GM23338 (cell line): Measurements from ENCODE around the gene TOR2A. TPM values are rescaled to one million over a fixed set of nuclear protein-coding genes. Genes with fewer than 3 reads are reported as not detected.
A peak's percentile ranks its signal among the peaks of the same experiment; 100 is the strongest.

Experiments
- ATAC-seq: fragments of 200-7000 bp; cut with Tn5 transposase; 3 replicates; pipeline ENCODE4 v1.9.1; 2020
- DNase-seq: peaks from one replicate; pipeline ENCODE4 v3.0.0-alpha.2; 2015; ENCODE audit warnings: low spot score
- H2AFZ ChIP-seq: fragments of 200-600 bp; sonication (generic); 2 replicates; pipeline ENCODE4 v1.8.0; 2016; ENCODE audit warnings: antibody characterized with exemption, mild to moderate bottlenecking, moderate library complexity
- H3F3A ChIP-seq: fragments of 200-600 bp; sonication (generic); replicated peaks from 2 replicates; pipeline ENCODE4 v1.8.0; 2017; ENCODE audit warnings: antibody characterized with exemption, mixed run types, low read depth
- H3K27ac ChIP-seq: fragments of 200-600 bp; sonication (generic); 2 replicates; pipeline ENCODE4 v1.6.1; 2016; ENCODE audit warnings: low read depth
- H3K27me3 ChIP-seq: fragments of 200-600 bp; sonication (generic); 2 replicates; pipeline ENCODE4 v1.8.0; 2016; ENCODE audit warnings: mild to moderate bottlenecking, mixed run types, moderate library complexity; ENCODE audit not compliant: insufficient read depth
- H3K36me3 ChIP-seq: fragments of 200-600 bp; sonication (generic); 2 replicates; pipeline ENCODE4 v1.8.0; 2016; ENCODE audit warnings: mild to moderate bottlenecking; ENCODE audit not compliant: insufficient read depth
- H3K4me1 ChIP-seq: fragments of 200-600 bp; sonication (generic); 2 replicates; pipeline ENCODE4 v1.8.0; 2016; ENCODE audit warnings: mild to moderate bottlenecking, moderate library complexity; ENCODE audit not compliant: insufficient read depth
- H3K4me2 ChIP-seq: fragments of 200-600 bp; sonication (generic); 2 replicates; pipeline ENCODE4 v1.7.1; 2017; ENCODE audit warnings: mixed run types
- H3K4me3 ChIP-seq: fragments of 200-600 bp; sonication (generic); 2 replicates; pipeline ENCODE4 v1.6.1; 2016; ENCODE audit warnings: mixed run types
- H3K79me2 ChIP-seq: fragments of 200-600 bp; sonication (generic); replicated peaks from 2 replicates; pipeline ENCODE4 v1.8.0; 2017; ENCODE audit warnings: mild to moderate bottlenecking; ENCODE audit not compliant: insufficient read depth
- H3K9me2 ChIP-seq: fragments of 200-600 bp; sonication (generic); 2 replicates; pipeline ENCODE4 v1.8.0; 2017; ENCODE audit not compliant: insufficient read depth
- H4K20me1 ChIP-seq: fragments of 200-600 bp; sonication (generic); replicated peaks from 2 replicates; pipeline ENCODE4 v1.8.0; 2017; ENCODE audit warnings: mild to moderate bottlenecking; ENCODE audit not compliant: insufficient read depth
- H3K27ac Mint-ChIP-seq: 2 replicates; pipeline ENCODE4 v1.8.0; 2020; ENCODE audit warnings: inconsistent platforms, mild to moderate bottlenecking, moderate library complexity, mixed read lengths
- H3K27me3 Mint-ChIP-seq: 3 replicates; pipeline ENCODE4 v1.8.0; 2022; ENCODE audit warnings: low read depth, mild to moderate bottlenecking, moderate library complexity, mixed read lengths, inconsistent platforms; ENCODE audit not compliant: insufficient read depth, poor library complexity
- H3K36me3 Mint-ChIP-seq: 3 replicates; pipeline ENCODE4 v1.8.0; 2021; ENCODE audit warnings: low read depth, mild to moderate bottlenecking, inconsistent platforms, moderate library complexity, mixed read lengths
- H3K4me1 Mint-ChIP-seq: 3 replicates; pipeline ENCODE4 v1.8.0; 2020; ENCODE audit warnings: mild to moderate bottlenecking, inconsistent platforms, mixed read lengths
- H3K4me3 Mint-ChIP-seq: 3 replicates; pipeline ENCODE4 v1.8.0; 2021; ENCODE audit warnings: moderate library complexity, mild to moderate bottlenecking, inconsistent platforms, mixed read lengths
- H3K9me3 Mint-ChIP-seq: 3 replicates; pipeline ENCODE4 v1.8.0; 2020; ENCODE audit warnings: moderate library complexity, mild to moderate bottlenecking, inconsistent platforms, mixed read lengths
- CTCF ChIP-seq, 2 experiments: fragments of 200-600 bp in 1 of 2; sonication (generic) in 1 of 2; conservative IDR thresholded peaks; 2 replicates each; pipeline versions ENCODE4 v1.5.1 to v1.6.1; 2016 to 2017; ENCODE audit warnings: antibody characterized with exemption in 2 of 2, low read depth in 2 of 2, mild to moderate bottlenecking in 2 of 2, moderate library complexity in 1 of 2
- ETS1 ChIP-seq: IDR thresholded peaks from 2 replicates; pipeline ENCODE4 v1.6.1; 2016; ENCODE audit warnings: antibody characterized with exemption
- EZH2 ChIP-seq: fragments of 200-600 bp; sonication (generic); IDR thresholded peaks from one replicate; pipeline ENCODE4 v1.8.0; 2017; ENCODE audit warnings: antibody characterized with exemption, mild to moderate bottlenecking, low read depth; ENCODE audit not compliant: unreplicated experiment
- EZH2phosphoT487 ChIP-seq: fragments of 200-600 bp; sonication (generic); IDR thresholded peaks from one replicate; pipeline ENCODE4 v1.8.1; 2018; ENCODE audit warnings: antibody characterized with exemption; ENCODE audit not compliant: unreplicated experiment
- JUNB ChIP-seq: IDR thresholded peaks from one replicate; pipeline ENCODE4 v1.6.1; 2016; ENCODE audit warnings: antibody characterized with exemption; ENCODE audit not compliant: unreplicated experiment
- NANOG ChIP-seq: IDR thresholded peaks from 2 replicates; pipeline ENCODE4 v1.6.1; 2016; ENCODE audit warnings: antibody characterized with exemption, borderline replicate concordance
- POLR2AphosphoS5 ChIP-seq: IDR thresholded peaks from 2 replicates; pipeline ENCODE4 v1.6.1; 2016; ENCODE audit warnings: antibody characterized with exemption, low read depth
- REST ChIP-seq: IDR thresholded peaks from one replicate; pipeline ENCODE4 v1.6.1; 2018; ENCODE audit warnings: antibody characterized with exemption; ENCODE audit not compliant: unreplicated experiment
- ZNF331 ChIP-seq: fragments of 250-450 bp; sonication (Bioruptor Pico); IDR thresholded peaks from 2 replicates; pipeline ENCODE4 v1.5.0; 2020; ENCODE audit warnings: low read depth, mild to moderate bottlenecking, moderate library complexity
- polyA plus RNA-seq: library from polyadenylated mRNA; unstranded; fragments of >200 nt; fragmentation: Nextera tagmentation; extraction: Ambion mirVana; gene quantifications from 2 replicates; pipeline ENCODE4 v1.2.1, GENCODE V29; 2016
- total RNA-seq: library from RNA; depleted of rRNA; stranded (reverse); fragments of >200 nt; shearing (Covaris generic); gene quantifications from 2 replicates; pipeline ENCODE4 v1.2.3, GENCODE V29; 2014

TOR2A gene
- total and polyA plus RNA-seq, 2 experiments from 2014 or later = 14.4 to 23.5 TPM

GRCh38 chr9:127751269-127752054 is 16.4 kb upstream of the TOR2A start:
- no peak overlapping the region for H3K27ac Mint-ChIP-seq
- H3K36me3 ChIP-seq = no peaks in the 10 kb centered on the region
- no peaks in the 10 kb centered on the region; the same call in 2 of the 3 replicates for H3K4me1 Mint-ChIP-seq
- peak; percentile 72 for DNase-seq
- TF ChIP-seq CTCF (conservative IDR thresholded peaks at IDR 0.05; ENCODE audit: low read depth in 2 of 2) (no peak), REST (peak; percentile 93)
- H3K9me2 ChIP-seq = no peaks in the 10 kb centered on the region
- H3K9me3 Mint-ChIP-seq = no peaks in the 10 kb centered on the region
- H4K20me1 ChIP-seq = peaks cover 21% of the 10 kb centered on the region
- no peak overlapping the region for H3K4me2 ChIP-seq
- peaks cover 5% of the 10 kb centered on the region; the same call in 1 of the 2 replicates for H3K4me1 ChIP-seq
- H3F3A ChIP-seq = no peaks in the 10 kb centered on the region
- H3K36me3 Mint-ChIP-seq = no peaks in the 10 kb centered on the region; the same call in 2 of the 3 replicates
- no peaks in the 10 kb centered on the region for H3K79me2 ChIP-seq
- H3K4me3 ChIP-seq = no peak overlapping the region
- peaks cover 16% of the 10 kb centered on the region for H3K27me3 Mint-ChIP-seq
- peaks cover 11% of the 10 kb centered on the region for H3K27me3 ChIP-seq
- H3K27ac ChIP-seq = no peak overlapping the region
- no peak overlapping the region for H2AFZ ChIP-seq
- H3K4me3 Mint-ChIP-seq = no peak overlapping the region
- peak; percentile 5; the same call in 2 of the 3 replicates for ATAC-seq

- Histone ChIP-seq H2AFZ (no peak overlapping the region), H3K4me1 (no peaks in the 10 kb centered on the region), H3K4me2 (no peak overlapping the region), H3K4me3 (no peak overlapping the region), H3K36me3 (no peaks in the 10 kb centered on the region), H3K27me3 (no peaks in the 10 kb centered on the region), H3K9me2 (no peaks in the 10 kb centered on the region), H3K79me2 (no peaks in the 10 kb centered on the region), H3F3A (0 out of 2 replicates have a peak, but pooled peaks cover 3% of the 10 kb centered on the region), H3K27ac (no peak overlapping the region), H4K20me1 (peaks cover 21% of the 10 kb centered on the region)
- no peaks in the 10 kb centered on the region for H3K9me3 Mint-ChIP-seq
- ATAC-seq = no peak
- no peak overlapping the region for H3K27ac Mint-ChIP-seq
- H3K27me3 Mint-ChIP-seq = peaks cover 16% of the 10 kb centered on the region
- no peaks in the 10 kb centered on the region; the same call in 2 of the 3 replicates for H3K36me3 Mint-ChIP-seq
- DNase-seq = no peak
- H3K4me1 Mint-ChIP-seq = no peaks in the 10 kb centered on the region; the same call in 2 of the 3 replicates
- no peak overlapping the region for H3K4me3 Mint-ChIP-seq
- TF ChIP-seq JUNB (no peak), ZNF331 (no peak), POLR2AphosphoS5 (no peak), NANOG (no peak), EZH2phosphoT487 (no peak), ETS1 (no peak), EZH2 (no peak)
Measured at GRCh38 chr9:127749090-127749787, 14.1 kb upstream of the TOR2A start.
